Hypothalamus (tissue), 51 donors: ENCODE measurements around the gene SC5D.

Experiments
- DNase-seq, 51 donors: peaks; one replicate each; lab custom pipeline; 2025; lab: John Stamatoyannopoulos, UW

The SC5D gene

DNA sequence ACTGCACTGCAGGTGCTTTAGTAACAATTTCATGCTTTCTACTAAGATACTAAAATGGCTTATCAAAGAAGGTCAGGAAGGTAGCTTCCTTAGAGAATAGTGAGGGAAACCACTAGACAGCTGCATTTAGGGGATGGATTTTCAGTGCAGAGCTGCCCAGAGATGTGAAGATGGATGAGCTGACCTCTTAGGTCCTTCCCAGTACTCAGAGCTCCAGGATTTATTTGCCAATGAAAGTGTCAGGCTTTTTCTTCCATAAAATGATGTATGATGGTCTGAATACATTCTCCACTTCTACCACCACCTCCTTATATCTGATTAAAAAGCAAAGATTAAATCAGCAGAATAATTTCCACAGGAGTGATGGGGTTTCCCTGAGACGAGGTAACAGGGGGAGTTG, 35.0 kb downstream of the SC5D start:
- no peak for DNase-seq

- DNase-seq, result no peak
Measured at GRCh38 chr11:121328176-121328966, 35.8 kb downstream of the SC5D start.

- DNase-seq, result no peak
Measured at GRCh38 chr11:121328967-121329679, 36.6 kb downstream of the SC5D start.

DNA sequence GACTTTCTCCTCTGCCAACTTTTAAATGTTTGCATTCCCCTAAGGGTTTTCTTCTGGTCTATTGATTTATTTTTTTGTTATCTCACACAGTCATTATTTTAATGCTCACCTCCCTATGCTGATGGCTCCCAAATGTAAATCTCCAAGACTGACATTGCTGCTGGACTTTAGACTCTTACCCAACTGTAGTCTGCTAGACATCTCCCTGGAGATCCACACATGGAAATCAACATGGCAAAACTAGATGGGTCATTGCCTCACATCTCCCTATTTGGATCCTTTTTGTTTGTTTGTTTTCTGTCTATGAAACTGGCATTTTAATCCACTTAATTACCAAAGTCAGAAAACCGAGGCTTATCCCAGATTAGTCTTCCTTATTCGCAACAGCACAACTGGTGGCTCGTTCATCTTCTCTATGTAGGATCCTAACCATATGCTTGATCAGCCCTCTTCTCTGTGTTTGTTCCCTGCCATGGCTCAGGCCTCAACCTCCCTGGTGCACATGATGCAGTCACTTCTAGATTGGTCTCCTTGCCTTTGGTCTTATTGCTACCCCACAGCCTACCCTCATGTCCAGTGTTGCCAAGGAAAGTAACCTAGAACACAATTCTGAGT, 37.3 kb downstream of the SC5D start:
- no peak for DNase-seq

- no peak for DNase-seq
Measured at GRCh38 chr11:121330614-121331435, 38.3 kb downstream of the SC5D start.

GRCh38 chr11:121334973-121335710, 42.6 kb downstream of the SC5D start:
- no peak for DNase-seq

DNA sequence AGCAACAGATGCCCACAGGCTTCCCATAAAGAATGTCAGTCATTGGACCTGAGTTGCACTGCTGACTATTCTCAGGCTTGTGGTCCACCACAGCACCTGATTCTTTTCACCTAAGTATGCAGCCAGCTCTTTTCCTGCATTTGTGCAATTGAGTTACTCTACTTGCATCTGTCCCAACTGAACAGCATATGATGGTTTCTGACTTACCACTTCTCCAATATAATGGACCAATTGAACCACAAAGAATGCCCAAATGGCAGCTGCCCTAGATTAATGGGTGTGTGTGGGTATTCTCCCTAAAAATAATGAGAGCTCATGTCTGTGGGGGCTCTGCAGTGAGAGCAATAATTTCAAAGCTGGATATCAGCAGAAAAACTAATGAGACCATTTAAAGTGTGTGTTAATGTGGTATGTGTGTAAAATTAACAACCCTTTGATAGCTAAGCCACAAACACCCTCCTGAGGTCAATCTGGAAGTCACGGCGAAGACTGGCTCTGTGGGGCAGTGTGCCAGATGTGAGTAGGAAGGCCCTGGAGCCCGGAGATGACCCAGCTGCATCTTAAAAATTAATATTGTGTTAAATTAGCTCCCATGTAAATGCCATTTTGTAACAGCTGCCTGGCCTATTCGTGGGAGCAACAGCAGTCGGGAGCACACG, 43.8 kb downstream of the SC5D start:
- no peak for DNase-seq

GRCh38 chr11:121337078-121337477, 44.5 kb downstream of the SC5D start:
- DNase-seq, result no peak

GRCh38 chr11:121337740-121338272, 45.2 kb downstream of the SC5D start:
- DNase-seq, result peak in 14 of 51 donors; percentile 13 to 54 (median 27)

- no peak for DNase-seq
Measured at GRCh38 chr11:121338536-121338935, 46.0 kb downstream of the SC5D start.

DNA sequence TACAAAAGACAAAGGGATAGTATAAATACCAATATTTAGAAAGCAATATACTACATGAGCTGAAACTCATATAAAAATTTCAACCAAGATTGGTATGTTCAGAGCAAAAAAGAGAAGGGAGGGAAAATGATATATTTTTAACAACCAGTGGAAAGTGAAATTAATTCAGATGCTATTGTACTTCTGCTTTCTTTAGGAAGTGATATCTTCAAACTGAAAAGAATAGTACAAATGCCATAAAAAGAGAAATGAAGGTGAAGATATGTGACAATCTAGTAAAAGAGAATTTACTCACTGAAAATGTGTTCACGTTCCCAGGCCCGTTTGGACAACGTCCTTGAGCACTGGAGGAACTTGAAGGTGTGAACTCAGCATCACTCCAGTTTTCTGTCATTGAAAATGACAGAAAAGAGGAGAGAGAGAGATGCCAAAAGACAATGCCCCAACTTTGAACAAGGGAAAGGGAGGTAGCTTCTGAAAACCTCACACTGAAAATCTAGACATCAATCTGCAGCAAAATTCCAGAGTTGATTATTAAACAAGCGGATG, 47.5 kb downstream of the SC5D start:
- DNase-seq, result no peak

GRCh38 chr11:121341609-121342008, 49.0 kb downstream of the SC5D start:
- DNase-seq, result no peak

GRCh38 chr11:121344824-121345223, 52.3 kb downstream of the SC5D start:
- no peak for DNase-seq

DNA sequence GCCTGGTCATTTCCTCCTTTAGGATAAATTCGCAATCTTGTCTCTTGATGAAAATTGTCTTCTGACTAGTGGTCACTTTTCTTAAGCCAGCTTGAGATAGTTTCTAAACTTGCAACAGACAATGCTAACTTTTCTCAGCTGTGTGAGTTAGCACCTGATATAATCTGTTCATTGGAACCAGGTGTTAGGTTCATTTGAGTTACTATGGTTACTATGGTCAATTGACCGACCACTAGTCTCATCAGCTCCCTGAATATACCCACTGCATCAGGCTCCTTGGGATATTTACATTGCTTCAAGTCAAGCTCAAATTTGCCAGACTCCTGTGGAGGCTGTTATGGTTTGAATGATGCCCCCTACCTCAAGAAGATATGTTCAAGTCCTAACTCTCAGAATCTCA, 54.5 kb downstream of the SC5D start:
- no peak for DNase-seq

DNA sequence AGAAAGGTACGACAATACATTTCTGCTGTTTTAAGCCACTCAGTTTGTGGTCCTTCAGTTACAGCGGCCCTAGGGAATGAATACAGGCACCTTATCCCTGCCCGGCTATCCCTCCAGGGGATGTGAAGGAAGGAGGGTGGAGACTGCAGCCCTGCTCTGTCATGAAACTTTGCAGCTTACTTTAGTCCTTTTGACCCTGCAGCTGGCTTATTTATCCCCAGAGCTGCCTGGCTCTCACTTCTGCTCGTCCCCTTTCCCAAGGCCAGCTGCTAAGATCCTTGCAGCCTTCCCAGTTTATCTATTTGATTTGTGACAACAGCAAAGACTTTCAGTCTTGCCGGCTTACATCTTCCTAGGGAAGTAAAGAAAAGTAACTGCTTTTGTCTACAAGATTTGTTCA, 55.2 kb downstream of the SC5D start:
- DNase-seq, result no peak

- DNase-seq, result no peak
Measured at GRCh38 chr11:121348220-121348875, 55.8 kb downstream of the SC5D start.

GRCh38 chr11:121349790-121350189, 57.2 kb downstream of the SC5D start:
- no peak for DNase-seq

- DNase-seq, result peak in 1 of 51 donors; percentile 24
Measured at GRCh38 chr11:121350314-121351082, 57.9 kb downstream of the SC5D start.
